Peyer's patch (tissue), 4 donors: ENCODE measurements around the gene F8.

ENCODE experiments used
- CTCF ChIP-seq, 6 experiments: fragments of 450-650 bp in 4 of 6; fragments of 200-600 bp in 2 of 6; sonication (generic) in 1 of 6; IDR thresholded peaks; one replicate each; pipeline ENCODE4 v1.5.1; 2017 to 2019; ENCODE audit warnings: antibody characterized with exemption in 6 of 6, mild to moderate bottlenecking in 3 of 6, moderate library complexity in 1 of 6
- POLR2A ChIP-seq, 2 donors: fragments of 450-650 bp; IDR thresholded peaks; one replicate each; pipeline ENCODE4 v1.5.1; 2017; ENCODE audit warnings: antibody characterized with exemption in 2 of 2, mild to moderate bottlenecking in 2 of 2, moderate library complexity in 2 of 2

GRCh38 chrX:155023907-155024833, 1.6 kb upstream of the F8 start:
- TF ChIP-seq CTCF (IDR thresholded peaks at IDR 0.05) (no peak), POLR2A (IDR thresholded peaks at IDR 0.05) (no peak)
